Right atrium auricular region (tissue), 2 donors: Measurements from ENCODE around the gene CD6. TPM values are rescaled to one million over a fixed set of nuclear protein-coding genes. Genes with fewer than 3 reads are reported as not detected.

ENCODE experiments used
- DNase-seq: peaks from one replicate; pipeline ENCODE4 v3.0.0-alpha.2; 2019; ENCODE audit warnings: low spot score
- H3K27ac ChIP-seq, 2 donors: fragments of 200-600 bp; sonication (generic); 1 replicate in 1 of 2; 2 replicates in 1 of 2; pipeline ENCODE4 v1.5.1; 2016 to 2019
- H3K27me3 ChIP-seq, 2 donors: fragments of 200-600 bp; sonication (generic); one replicate each; pipeline versions ENCODE4 v1.5.1 to v1.6.0; 2017 to 2019
- H3K36me3 ChIP-seq: fragments of 200-600 bp; sonication (generic); one replicate; pipeline ENCODE4 v1.5.1; 2016
- H3K4me1 ChIP-seq, 2 donors: fragments of 200-600 bp; sonication (generic); one replicate each; pipeline versions ENCODE4 v1.5.1 to v1.6.0; 2017 to 2019
- H3K4me3 ChIP-seq, 2 donors: fragments of 200-600 bp; sonication (generic); 1 replicate in 1 of 2; 2 replicates in 1 of 2; pipeline ENCODE4 v1.5.1; 2017 to 2019; ENCODE audit warnings: mild to moderate bottlenecking in 1 of 2, moderate library complexity in 1 of 2
- H3K9me3 ChIP-seq, 2 donors: fragments of 200-600 bp; sonication (generic); one replicate each; pipeline ENCODE4 v1.5.1; 2019
- CTCF ChIP-seq, 2 donors: fragments of 200-600 bp; sonication (generic); IDR thresholded peaks; one replicate each; pipeline ENCODE4 v1.5.1; 2019; ENCODE audit warnings: antibody characterized with exemption in 2 of 2
- total RNA-seq, 2 donors: library from RNA; depleted of rRNA; stranded (reverse); fragments of >200 nt; gene quantifications; one replicate each; pipeline ENCODE4 v1.1.0, GENCODE V29; 2016

The CD6 gene
- total RNA-seq, 2 donors from 2014 or later = 0.48 to 0.79 TPM

GRCh38 chr11:60924110-60924905 is 47.2 kb upstream of the CD6 start, which contains the start of gene TMEM132A:
Gene TMEM132A, plus strand, starts transcription at chr11:60924460. Its CDS starts 174 bp downstream, at chr11:60924634.
- H3K27me3 ChIP-seq = peaks cover 0 to 5% of the 10 kb centered on the region in 2 donors
- H3K4me3 ChIP-seq = peak within 1 kb of the TSS; percentile 54 to 78
- peak within 1 kb of the TSS in 1 of 2 donors; percentile 66 for H3K27ac ChIP-seq
- peaks cover 38% of the 10 kb centered on the region for H3K36me3 ChIP-seq
- no peaks in the 10 kb centered on the region for H3K9me3 ChIP-seq
- no peak for TF ChIP-seq CTCF (IDR thresholded peaks at IDR 0.05)
- H3K4me1 ChIP-seq = peaks cover 0 to 33% of the 10 kb centered on the region in 2 donors
- DNase-seq = no peak

GRCh38 chr11:60924906-60925853 is 46.3 kb upstream of the CD6 start:
- Histone ChIP-seq H3K9me3 (no peaks in the 10 kb centered on the region), H3K36me3 (peaks cover 30% of the 10 kb centered on the region), H3K27ac (peak overlapping the region in 1 of 2 donors; percentile 66), H3K4me3 (peak overlapping the region; percentile 54 to 78), H3K4me1 (peaks cover 0 to 24% of the 10 kb centered on the region in 2 donors), H3K27me3 (peaks cover 0 to 5% of the 10 kb centered on the region in 2 donors)
- no peak for TF ChIP-seq CTCF (IDR thresholded peaks at IDR 0.05)
- no peak for DNase-seq

GRCh38 chr11:60925868-60926267 is 45.6 kb upstream of the CD6 start:
- no peak overlapping the region for H3K4me3 ChIP-seq
- no peak overlapping the region for H3K27ac ChIP-seq
- TF ChIP-seq CTCF (IDR thresholded peaks at IDR 0.05) = no peak
- H3K4me1 ChIP-seq = peaks cover 0 to 23% of the 10 kb centered on the region in 2 donors
- H3K27me3 ChIP-seq = peaks cover 0 to 5% of the 10 kb centered on the region in 2 donors
- no peak for DNase-seq
- H3K9me3 ChIP-seq = no peaks in the 10 kb centered on the region
- H3K36me3 ChIP-seq = peaks cover 23% of the 10 kb centered on the region

GRCh38 chr11:60926500-60926899 is 45.0 kb upstream of the CD6 start:
- DNase-seq = no peak
- Histone ChIP-seq H3K9me3 (no peaks in the 10 kb centered on the region), H3K27ac (no peak overlapping the region), H3K4me3 (no peak overlapping the region), H3K36me3 (peaks cover 16% of the 10 kb centered on the region), H3K27me3 (peaks cover 0 to 5% of the 10 kb centered on the region in 2 donors), H3K4me1 (peaks cover 0 to 23% of the 10 kb centered on the region in 2 donors)
- TF ChIP-seq CTCF (IDR thresholded peaks at IDR 0.05) = no peak

GRCh38 chr11:60927061-60927592 is 44.4 kb upstream of the CD6 start:
- H3K27ac ChIP-seq = no peak overlapping the region
- H3K9me3 ChIP-seq = no peaks in the 10 kb centered on the region
- TF ChIP-seq CTCF (IDR thresholded peaks at IDR 0.05) = no peak
- peaks cover 10% of the 10 kb centered on the region for H3K36me3 ChIP-seq
- H3K4me3 ChIP-seq = no peak overlapping the region
- DNase-seq = no peak
- H3K4me1 ChIP-seq = peaks cover 0 to 23% of the 10 kb centered on the region in 2 donors
- H3K27me3 ChIP-seq = peaks cover 0 to 5% of the 10 kb centered on the region in 2 donors
